ENCODE results near the gene F11. TPM values are rescaled to one million over a fixed set of nuclear protein-coding genes. Genes with fewer than 3 reads are reported as not detected.

The F11 gene
- total RNA-seq, 1 donor from 2014 or later = not detected

GRCh38 chr4:186286581-186286980 is 20.6 kb downstream of the F11 start:
- TF ChIP-seq CTCF (IDR thresholded peaks at IDR 0.05; ENCODE audit: unreplicated experiment) = no peak
- Mint-ChIP-seq H3K36me3 (no peaks in the 10 kb centered on the region), H3K27me3 (ENCODE audit: low read depth) (peaks cover 12% of the 10 kb centered on the region), H3K4me3 (no peak overlapping the region), H3K4me1 (no peaks in the 10 kb centered on the region), H3K9me3 (no peaks in the 10 kb centered on the region), H3K27ac (no peak overlapping the region)
- DNase-seq (ENCODE audit: low spot score in 2 of 2, unreplicated experiment in 2 of 2) = no peak

- no peak for DNase-seq (ENCODE audit: low spot score in 2 of 2, unreplicated experiment in 2 of 2)
- H3K36me3 Mint-ChIP-seq = no peaks in the 10 kb centered on the region
- no peak for TF ChIP-seq CTCF (IDR thresholded peaks at IDR 0.05; ENCODE audit: unreplicated experiment)
- no peak overlapping the region for H3K4me3 Mint-ChIP-seq
- H3K9me3 Mint-ChIP-seq = no peaks in the 10 kb centered on the region
- H3K27me3 Mint-ChIP-seq (ENCODE audit: low read depth) = peaks cover 11% of the 10 kb centered on the region
- no peaks in the 10 kb centered on the region for H3K4me1 Mint-ChIP-seq
- H3K27ac Mint-ChIP-seq = no peak overlapping the region
Measured at GRCh38 chr4:186291256-186291890, 25.4 kb downstream of the F11 start.

GRCh38 chr4:186294160-186294559 is 28.2 kb downstream of the F11 start:
- Mint-ChIP-seq H3K27me3 (ENCODE audit: low read depth) (peaks cover 19% of the 10 kb centered on the region), H3K27ac (no peak overlapping the region), H3K4me1 (peaks cover 1% of the 10 kb centered on the region), H3K4me3 (no peak overlapping the region), H3K36me3 (no peaks in the 10 kb centered on the region), H3K9me3 (no peaks in the 10 kb centered on the region)
- TF ChIP-seq CTCF (IDR thresholded peaks at IDR 0.05; ENCODE audit: unreplicated experiment) = no peak
- DNase-seq (ENCODE audit: low spot score in 2 of 2, unreplicated experiment in 2 of 2) = no peak

GRCh38 chr4:186296481-186296880 is 30.5 kb downstream of the F11 start:
- no peak for DNase-seq (ENCODE audit: low spot score in 2 of 2, unreplicated experiment in 2 of 2)

GRCh38 chr4:186297013-186297645 is 31.1 kb downstream of the F11 start:
- H3K4me1 Mint-ChIP-seq = peaks cover 1% of the 10 kb centered on the region
- peak; percentile 74 for TF ChIP-seq CTCF (IDR thresholded peaks at IDR 0.05; ENCODE audit: unreplicated experiment)
- no peaks in the 10 kb centered on the region for H3K36me3 Mint-ChIP-seq
- H3K9me3 Mint-ChIP-seq = no peaks in the 10 kb centered on the region
- H3K27ac Mint-ChIP-seq = no peak overlapping the region
- peaks cover 32% of the 10 kb centered on the region for H3K27me3 Mint-ChIP-seq (ENCODE audit: low read depth)
- DNase-seq (ENCODE audit: low spot score in 2 of 2, unreplicated experiment in 2 of 2) = no peak
- no peak overlapping the region for H3K4me3 Mint-ChIP-seq

More at GRCh38 chr4:186296481-186296880, 30.5 kb downstream of the F11 start:
- Mint-ChIP-seq H3K4me3 (no peak overlapping the region), H3K9me3 (no peaks in the 10 kb centered on the region), H3K36me3 (no peaks in the 10 kb centered on the region), H3K27me3 (ENCODE audit: low read depth) (peaks cover 32% of the 10 kb centered on the region), H3K4me1 (peaks cover 1% of the 10 kb centered on the region), H3K27ac (no peak overlapping the region)
- no peak for TF ChIP-seq CTCF (IDR thresholded peaks at IDR 0.05; ENCODE audit: unreplicated experiment)
